Lower leg skin (tissue), 4 donors: Measurements from ENCODE around the gene SIK3. TPM values are rescaled to one million over a fixed set of nuclear protein-coding genes. Genes with fewer than 3 reads are reported as not detected.
"Not testable (repeated sequence)": the region's sequence is repeated elsewhere in the genome, so short reads cannot be mapped to it uniquely, and the experiment has no call there.

Experiments used
- DNase-seq, 2 donors: peaks; one replicate each; pipeline ENCODE4 v3.0.0-alpha.2; 2019; ENCODE audit warnings: low spot score in 2 of 2
- H3K4me3 ChIP-seq: fragments of 200-600 bp; sonication (generic); 2 replicates; pipeline ENCODE4 v1.5.1; 2017; ENCODE audit warnings: mild to moderate bottlenecking, low read depth; ENCODE audit not compliant: poor library complexity, severe bottlenecking
- POLR2A ChIP-seq, 2 donors: fragments of 450-650 bp; IDR thresholded peaks; one replicate each; pipeline ENCODE4 v1.6.1; 2016 to 2017; ENCODE audit warnings: antibody characterized with exemption in 2 of 2, mild to moderate bottlenecking in 1 of 2, moderate library complexity in 1 of 2
- WGBS, 2 donors: methylation state at CpG; one replicate each; pipeline ENCODE4 v1.1.5; 2018; 5-methylcytosine and 5-hydroxymethylcytosine counted together
- intact Hi-C: fragments of 100-400 bp; cut with DNase I; formaldehyde crosslinking; loops from one replicate; pipeline ENCODE4 v1.15.0; 2023; ENCODE audit warnings: low total_unique reads
- total RNA-seq, 4 donors: library from RNA; depleted of rRNA; stranded (reverse); fragments of >200 nt; gene quantifications; one replicate each; pipeline ENCODE4 v1.1.0, GENCODE V29; 2016
- TF ChIP-seq, protein P1 (sequence below), 3 donors: fragments of 450-650 bp; IDR thresholded peaks; one replicate each; pipeline ENCODE4 v1.5.1; 2016; ENCODE audit warnings: antibody characterized with exemption in 3 of 3, mild to moderate bottlenecking in 3 of 3, moderate library complexity in 2 of 3

Gene SIK3
- total RNA-seq, 4 donors from 2014 or later = 26.7 to 37.5 (median 30.1) TPM

DNA sequence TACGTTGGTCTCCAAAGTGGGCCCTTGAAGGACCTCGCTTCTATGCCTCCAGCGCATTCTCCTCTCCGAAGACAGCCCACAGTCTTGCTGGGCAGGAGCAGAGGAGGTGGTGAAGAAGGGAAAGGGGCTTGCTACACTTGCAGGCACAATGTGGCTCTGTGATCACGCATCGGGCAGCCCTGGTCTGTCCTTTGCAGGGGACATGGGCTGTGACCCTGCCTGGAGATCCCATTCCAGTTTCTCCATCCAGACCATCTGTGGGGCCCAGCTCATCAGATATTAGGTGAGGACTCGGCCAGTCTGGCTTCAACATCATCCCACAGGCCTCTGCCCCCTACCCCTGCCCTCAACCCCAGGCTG, 261.6 kb downstream of the SIK3 start:
- intact Hi-C loops = no loop called here
- no peak overlapping the region for H3K4me3 ChIP-seq
- no peak for TF ChIP-seq POLR2A (IDR thresholded peaks at IDR 0.05)
- TF ChIP-seq, protein P1, sequence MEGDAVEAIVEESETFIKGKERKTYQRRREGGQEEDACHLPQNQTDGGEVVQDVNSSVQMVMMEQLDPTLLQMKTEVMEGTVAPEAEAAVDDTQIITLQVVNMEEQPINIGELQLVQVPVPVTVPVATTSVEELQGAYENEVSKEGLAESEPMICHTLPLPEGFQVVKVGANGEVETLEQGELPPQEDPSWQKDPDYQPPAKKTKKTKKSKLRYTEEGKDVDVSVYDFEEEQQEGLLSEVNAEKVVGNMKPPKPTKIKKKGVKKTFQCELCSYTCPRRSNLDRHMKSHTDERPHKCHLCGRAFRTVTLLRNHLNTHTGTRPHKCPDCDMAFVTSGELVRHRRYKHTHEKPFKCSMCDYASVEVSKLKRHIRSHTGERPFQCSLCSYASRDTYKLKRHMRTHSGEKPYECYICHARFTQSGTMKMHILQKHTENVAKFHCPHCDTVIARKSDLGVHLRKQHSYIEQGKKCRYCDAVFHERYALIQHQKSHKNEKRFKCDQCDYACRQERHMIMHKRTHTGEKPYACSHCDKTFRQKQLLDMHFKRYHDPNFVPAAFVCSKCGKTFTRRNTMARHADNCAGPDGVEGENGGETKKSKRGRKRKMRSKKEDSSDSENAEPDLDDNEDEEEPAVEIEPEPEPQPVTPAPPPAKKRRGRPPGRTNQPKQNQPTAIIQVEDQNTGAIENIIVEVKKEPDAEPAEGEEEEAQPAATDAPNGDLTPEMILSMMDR (IDR thresholded peaks at IDR 0.05) = no peak
- DNase-seq = no peak
- WGBS, 2 donors = 84 to 95% methylated on average over 7 of the region's 7 CpGs

DNA sequence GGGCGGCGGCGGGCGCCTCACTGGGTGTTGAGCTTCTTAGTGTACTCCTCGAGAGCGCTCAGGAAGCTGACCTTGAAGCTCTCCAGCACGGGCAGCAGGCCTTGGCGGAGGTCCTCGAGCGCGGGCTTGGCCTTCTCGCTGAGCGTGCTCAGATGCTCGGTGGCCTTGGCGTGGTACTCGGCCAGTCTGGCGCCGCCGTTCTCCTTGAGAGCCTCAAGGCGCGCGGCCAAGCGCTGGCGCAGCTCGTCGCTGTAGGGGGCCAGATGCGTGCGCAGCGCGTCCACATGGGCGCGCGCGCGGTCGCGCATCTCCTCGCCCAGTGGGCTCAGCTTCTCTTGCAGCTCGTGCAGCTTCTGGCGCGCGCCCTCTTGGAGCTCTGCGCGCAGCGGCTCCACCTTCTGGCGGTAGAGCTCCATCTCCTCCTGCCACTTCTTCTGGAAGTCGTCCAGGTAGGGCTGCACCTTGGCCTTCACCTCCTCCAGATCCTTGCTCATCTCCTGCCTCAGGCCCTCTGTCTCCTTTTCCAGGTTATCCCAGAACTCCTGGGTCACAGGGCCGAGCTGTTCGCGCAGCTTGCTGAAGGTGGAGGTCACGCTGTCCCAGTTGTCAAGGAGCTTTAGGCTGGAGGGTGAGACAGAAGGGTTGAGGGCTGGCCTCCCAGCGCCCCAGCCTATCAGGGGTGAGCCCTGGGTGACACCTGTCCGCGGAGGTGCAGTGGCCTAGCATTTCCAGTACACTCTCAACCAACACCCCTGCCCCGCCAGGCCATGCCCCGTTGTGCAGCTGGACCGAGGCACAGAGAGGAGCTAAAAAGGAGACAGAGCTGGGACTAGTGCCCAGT, 262.2 kb downstream of the SIK3 start:
- no peak overlapping the region for H3K4me3 ChIP-seq
- 15 to 23% methylated on average over 29 to 48 of the region's 57 CpGs for WGBS, 2 donors
- TF ChIP-seq POLR2A (IDR thresholded peaks at IDR 0.05) = no peak
- TF ChIP-seq, protein P1 (IDR thresholded peaks at IDR 0.05) = no peak
- intact Hi-C loops = no loop called here
- DNase-seq = peak; percentile 61 to 92

DNA sequence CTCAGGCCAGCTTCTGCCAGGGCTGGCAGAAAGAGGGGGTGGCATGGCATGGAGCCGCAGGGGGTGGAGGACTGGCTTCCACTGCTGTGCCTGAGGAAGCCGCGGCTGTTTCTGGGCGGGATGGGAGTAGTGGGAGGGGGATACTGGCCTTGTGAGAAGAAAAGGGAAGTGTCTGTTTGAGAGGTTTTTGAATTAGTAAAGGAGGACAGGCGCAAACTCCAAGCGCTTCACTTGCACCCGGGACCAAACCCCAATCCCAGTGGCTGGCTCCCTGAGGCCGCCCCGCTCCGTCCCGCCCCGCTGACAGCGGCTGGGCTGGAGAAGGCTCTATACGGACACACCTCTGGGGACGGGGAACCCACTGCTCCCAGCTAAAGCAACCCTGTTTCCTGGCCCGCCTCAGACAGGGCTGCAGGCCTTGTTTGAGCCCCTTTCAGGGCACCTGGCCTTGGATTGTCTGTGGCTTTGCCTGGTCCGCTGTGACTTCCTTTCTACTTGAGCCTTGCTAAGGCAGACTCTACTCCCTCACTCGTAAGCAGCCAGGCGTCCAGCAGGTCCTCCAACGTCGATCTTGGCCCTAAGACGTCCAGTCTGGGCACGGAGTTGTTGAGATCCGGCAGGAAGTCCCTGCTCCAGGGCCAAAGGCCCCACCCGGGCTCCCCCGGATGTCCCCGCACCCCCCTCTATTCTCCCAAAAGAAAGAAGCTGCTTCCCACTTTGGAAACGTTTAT, 263.0 kb downstream of the SIK3 start:
- no peak for TF ChIP-seq POLR2A (IDR thresholded peaks at IDR 0.05)
- TF ChIP-seq, protein P1 (IDR thresholded peaks at IDR 0.05) = no peak
- 46 to 50% methylated on average over 28 of the region's 28 CpGs for WGBS, 2 donors
- no peak for DNase-seq
- no peak overlapping the region for H3K4me3 ChIP-seq
- intact Hi-C loops = no loop called here

DNA sequence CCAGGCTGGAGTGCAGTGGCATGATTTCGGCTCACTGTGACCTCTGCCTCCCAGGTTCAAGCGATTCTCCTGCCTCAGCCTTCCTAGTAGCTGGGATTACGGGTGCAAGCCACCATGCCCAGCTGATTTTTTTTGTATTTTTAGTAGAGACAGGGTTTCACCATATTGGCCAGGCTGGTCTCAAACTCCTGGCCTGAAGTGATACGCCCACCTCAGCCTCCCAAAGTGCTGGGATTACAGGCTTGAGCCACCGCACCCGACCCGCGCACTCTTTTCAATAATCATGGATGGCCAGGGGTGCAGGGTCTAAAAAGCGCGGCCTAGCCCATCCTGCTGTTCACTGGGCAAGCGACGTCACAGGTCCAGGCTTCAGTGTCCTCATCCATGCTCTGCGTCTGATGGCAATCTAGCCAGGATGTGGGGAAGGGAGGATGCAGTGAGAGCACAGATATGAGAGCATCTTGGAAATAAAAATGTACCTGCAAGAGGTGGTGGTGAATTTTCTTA, 263.6 kb downstream of the SIK3 start:
- H3K4me3 ChIP-seq, intact Hi-C loops, DNase-seq: not testable (repeated sequence)
- 80 to 86% methylated on average over 11 to 12 of the region's 13 CpGs for WGBS, 2 donors

DNA sequence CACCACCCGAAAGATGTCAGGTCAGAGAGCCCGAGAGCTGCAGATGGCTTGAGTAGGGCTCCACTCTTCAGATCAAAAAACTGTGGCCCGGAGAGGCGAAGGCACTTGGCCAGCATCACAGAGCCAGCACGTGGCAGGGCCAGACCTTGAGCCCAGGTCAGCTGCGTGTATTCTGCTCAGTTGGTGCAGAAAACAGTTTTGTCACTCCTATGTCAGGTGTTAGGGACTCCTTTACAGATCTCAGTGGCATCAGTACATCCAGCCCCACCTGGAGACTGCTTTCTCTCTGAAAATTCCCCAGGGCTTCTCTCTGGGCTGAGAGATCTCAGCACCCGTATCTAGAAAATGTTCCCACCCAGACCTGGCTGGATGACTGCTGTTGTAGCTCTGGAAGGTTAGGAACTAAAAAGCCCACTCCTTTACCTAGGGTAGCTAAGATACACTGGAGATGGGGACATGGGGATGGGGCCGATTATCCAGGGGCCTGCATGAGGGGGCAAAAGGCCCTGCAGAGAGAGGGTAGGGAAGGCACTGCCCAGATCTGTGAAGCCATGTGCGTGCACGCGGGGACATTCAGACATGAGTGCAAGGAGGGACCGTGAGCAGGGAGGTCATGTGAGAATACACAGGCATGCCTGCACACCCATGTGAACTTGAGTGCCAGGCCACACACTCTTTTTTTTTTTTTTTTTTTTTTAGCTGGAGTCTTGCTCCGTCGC, 264.3 kb downstream of the SIK3 start:
- intact Hi-C loops = no loop called here
- no peak for DNase-seq
- no peak overlapping the region for H3K4me3 ChIP-seq
- 91 to 94% methylated on average over 14 of the region's 14 CpGs for WGBS, 2 donors
- TF ChIP-seq POLR2A (IDR thresholded peaks at IDR 0.05) = no peak
- TF ChIP-seq, protein P1 (IDR thresholded peaks at IDR 0.05) = no peak

DNA sequence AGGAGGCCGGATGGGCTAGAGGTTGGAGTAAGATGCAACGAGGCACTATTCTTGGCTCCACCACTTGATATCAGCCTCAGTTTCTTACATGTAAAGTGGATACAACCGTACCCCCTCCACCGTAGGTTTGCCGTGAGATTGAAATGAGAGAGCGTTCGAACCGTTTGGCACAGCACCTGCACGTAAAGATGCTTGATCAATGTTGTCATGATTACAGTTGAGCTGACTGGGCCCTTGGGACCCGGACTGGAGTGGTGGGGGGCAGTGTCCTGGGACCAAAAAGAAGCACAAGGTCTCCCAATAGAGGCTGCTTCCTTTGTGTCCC, 264.8 kb downstream of the SIK3 start:
- intact Hi-C loops = no loop called here

More for the DNA sequence above, 264.8 kb downstream of the SIK3 start:
- no peak for DNase-seq
- WGBS, 2 donors = 92 to 94% methylated on average over 10 of the region's 10 CpGs
- TF ChIP-seq, protein P1 (IDR thresholded peaks at IDR 0.05) = no peak
- no peak for TF ChIP-seq POLR2A (IDR thresholded peaks at IDR 0.05)
- no peak overlapping the region for H3K4me3 ChIP-seq
